Cardiac muscle cell (in vitro differentiated cells and primary cell): ENCODE data around the gene APAF1. TPM values are rescaled to one million over a fixed set of nuclear protein-coding genes. Genes with fewer than 3 reads are reported as not detected.

Experiments used
- DNase-seq, 2 donors: peaks; one replicate each; pipeline versions ENCODE4 v3.0.0 to v3.0.0-alpha.2; 2010 to 2017; ENCODE audit warnings: low read depth in 1 of 2, low spot score in 1 of 2
- H3K27ac ChIP-seq: fragments of 200-600 bp; sonication (generic); 2 replicates; pipeline ENCODE4 v1.5.1; 2016
- H3K27me3 ChIP-seq: fragments of 200-600 bp; sonication (generic); 2 replicates; pipeline ENCODE4 v1.6.0; 2016; ENCODE audit warnings: control low read depth
- H3K36me3 ChIP-seq: fragments of 200-600 bp; sonication (generic); 2 replicates; pipeline ENCODE4 v1.5.1; 2016; ENCODE audit warnings: control low read depth
- H3K4me1 ChIP-seq: fragments of 200-600 bp; sonication (generic); 2 replicates; pipeline ENCODE4 v1.8.1; 2017; ENCODE audit warnings: low read depth, mild to moderate bottlenecking, mixed run types
- H3K4me3 ChIP-seq: fragments of 200-600 bp; sonication (generic); 2 replicates; pipeline ENCODE4 v1.5.1; 2016; ENCODE audit warnings: mild to moderate bottlenecking
- H3K9me3 ChIP-seq: fragments of 200-600 bp; sonication (generic); 2 replicates; pipeline ENCODE4 v1.5.1; 2017; ENCODE audit warnings: low read depth, mild to moderate bottlenecking, control low read depth
- polyA plus RNA-seq: library from polyadenylated mRNA; unstranded; fragments of >200 nt; fragmentation: Nextera tagmentation; extraction: Ambion mirVana; gene quantifications from 2 replicates; pipeline ENCODE4 v1.2.1, GENCODE V29; 2016
- total RNA-seq: library from RNA; depleted of rRNA; stranded (reverse); fragments of >200 nt; gene quantifications from 2 replicates; pipeline ENCODE4 v1.2.3, GENCODE V29; 2016
- TF ChIP-seq, protein P1 (sequence below): IDR thresholded peaks from 2 replicates; pipeline ENCODE4 v1.5.1; 2012; ENCODE audit warnings: low read depth, mild to moderate bottlenecking, low read length

APAF1 gene
- total and polyA plus RNA-seq, 2 experiments from 2014 or later, result 11.8 to 13.8 TPM

- TF ChIP-seq, protein P1, sequence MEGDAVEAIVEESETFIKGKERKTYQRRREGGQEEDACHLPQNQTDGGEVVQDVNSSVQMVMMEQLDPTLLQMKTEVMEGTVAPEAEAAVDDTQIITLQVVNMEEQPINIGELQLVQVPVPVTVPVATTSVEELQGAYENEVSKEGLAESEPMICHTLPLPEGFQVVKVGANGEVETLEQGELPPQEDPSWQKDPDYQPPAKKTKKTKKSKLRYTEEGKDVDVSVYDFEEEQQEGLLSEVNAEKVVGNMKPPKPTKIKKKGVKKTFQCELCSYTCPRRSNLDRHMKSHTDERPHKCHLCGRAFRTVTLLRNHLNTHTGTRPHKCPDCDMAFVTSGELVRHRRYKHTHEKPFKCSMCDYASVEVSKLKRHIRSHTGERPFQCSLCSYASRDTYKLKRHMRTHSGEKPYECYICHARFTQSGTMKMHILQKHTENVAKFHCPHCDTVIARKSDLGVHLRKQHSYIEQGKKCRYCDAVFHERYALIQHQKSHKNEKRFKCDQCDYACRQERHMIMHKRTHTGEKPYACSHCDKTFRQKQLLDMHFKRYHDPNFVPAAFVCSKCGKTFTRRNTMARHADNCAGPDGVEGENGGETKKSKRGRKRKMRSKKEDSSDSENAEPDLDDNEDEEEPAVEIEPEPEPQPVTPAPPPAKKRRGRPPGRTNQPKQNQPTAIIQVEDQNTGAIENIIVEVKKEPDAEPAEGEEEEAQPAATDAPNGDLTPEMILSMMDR, result no peak
- peaks cover 30% of the 10 kb centered on the region for H3K36me3 ChIP-seq
- H3K4me3 ChIP-seq, result no peak overlapping the region
- no peak for DNase-seq
- no peak overlapping the region for H3K27ac ChIP-seq
- no peaks in the 10 kb centered on the region for H3K9me3 ChIP-seq
- no peaks in the 10 kb centered on the region for H3K4me1 ChIP-seq
- H3K27me3 ChIP-seq, result no peaks in the 10 kb centered on the region
Observed at GRCh38 chr12:98686603-98687002, 41.5 kb downstream of the APAF1 start.

- no peaks in the 10 kb centered on the region for H3K9me3 ChIP-seq
Observed at GRCh38 chr12:98691351-98691750, 46.3 kb downstream of the APAF1 start.

DNA sequence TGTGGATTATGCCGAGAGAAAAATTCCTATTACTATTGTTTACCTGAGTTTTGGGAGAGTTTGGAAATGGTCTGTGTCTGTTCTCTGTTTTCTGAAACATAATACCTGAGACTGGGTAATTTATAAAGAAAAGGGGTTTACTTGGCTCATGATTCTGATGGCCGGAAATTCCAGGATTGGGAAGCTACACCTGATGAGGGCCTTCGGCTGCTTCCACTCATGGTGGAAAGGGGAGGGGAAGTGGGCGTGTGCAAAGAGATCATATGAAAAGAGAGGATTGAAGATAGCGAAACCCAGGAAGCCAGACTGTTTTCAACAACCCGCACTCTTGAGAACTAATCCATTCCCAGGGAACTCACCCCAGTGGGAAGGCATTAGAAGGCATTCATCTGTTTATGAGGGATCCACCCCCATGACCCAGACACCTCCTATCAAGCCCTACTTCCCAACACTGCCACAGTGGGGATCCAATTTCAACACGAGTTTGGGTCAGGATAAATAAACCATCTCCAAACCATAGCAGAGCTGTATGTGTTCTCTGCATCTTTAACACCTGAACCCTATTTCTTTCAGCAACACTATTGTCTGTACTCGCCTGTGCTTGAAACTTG lies 51.1 kb downstream of the APAF1 start:
- DNase-seq, result no peak
- TF ChIP-seq, protein P1, result no peak
- H3K9me3 ChIP-seq, result no peaks in the 10 kb centered on the region
- H3K4me3 ChIP-seq, result no peak overlapping the region
- H3K4me1 ChIP-seq, result peaks cover 10% of the 10 kb centered on the region
- no peak overlapping the region for H3K27ac ChIP-seq
- H3K36me3 ChIP-seq, result peaks cover 2% of the 10 kb centered on the region
- no peaks in the 10 kb centered on the region for H3K27me3 ChIP-seq

More at GRCh38 chr12:98691351-98691750, 46.3 kb downstream of the APAF1 start:
- Histone ChIP-seq H3K4me3 (no peak overlapping the region), H3K27me3 (no peaks in the 10 kb centered on the region), H3K36me3 (peaks cover 11% of the 10 kb centered on the region), H3K27ac (no peak overlapping the region), H3K4me1 (no peaks in the 10 kb centered on the region)
- DNase-seq, result no peak
- TF ChIP-seq, protein P1, result no peak

DNA sequence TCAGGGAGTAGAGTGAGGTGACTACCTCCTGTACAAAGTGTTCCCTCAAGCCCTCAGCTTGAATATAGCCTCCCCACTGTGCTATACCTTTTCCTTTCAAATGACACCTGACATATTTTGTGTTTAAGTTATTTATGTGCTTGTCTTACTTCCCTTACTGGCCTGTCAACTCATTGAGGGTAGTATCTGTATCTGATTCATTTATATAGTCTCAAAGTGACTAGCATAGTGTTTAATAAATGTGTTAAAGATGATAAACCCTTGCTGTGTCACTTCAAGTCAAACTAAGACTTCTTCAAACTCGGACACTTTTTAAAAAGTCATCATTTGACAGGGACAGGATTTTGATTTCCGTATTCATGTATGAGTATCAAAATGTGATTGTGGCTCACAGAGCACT lies 52.1 kb downstream of the APAF1 start:
- H3K4me1 ChIP-seq, result peaks cover 10% of the 10 kb centered on the region
- no peaks in the 10 kb centered on the region for H3K27me3 ChIP-seq
- no peak overlapping the region for H3K27ac ChIP-seq
- TF ChIP-seq, protein P1, result no peak
- no peak overlapping the region for H3K4me3 ChIP-seq
- peaks cover 2% of the 10 kb centered on the region for H3K36me3 ChIP-seq
- no peak for DNase-seq
- no peaks in the 10 kb centered on the region for H3K9me3 ChIP-seq

DNA sequence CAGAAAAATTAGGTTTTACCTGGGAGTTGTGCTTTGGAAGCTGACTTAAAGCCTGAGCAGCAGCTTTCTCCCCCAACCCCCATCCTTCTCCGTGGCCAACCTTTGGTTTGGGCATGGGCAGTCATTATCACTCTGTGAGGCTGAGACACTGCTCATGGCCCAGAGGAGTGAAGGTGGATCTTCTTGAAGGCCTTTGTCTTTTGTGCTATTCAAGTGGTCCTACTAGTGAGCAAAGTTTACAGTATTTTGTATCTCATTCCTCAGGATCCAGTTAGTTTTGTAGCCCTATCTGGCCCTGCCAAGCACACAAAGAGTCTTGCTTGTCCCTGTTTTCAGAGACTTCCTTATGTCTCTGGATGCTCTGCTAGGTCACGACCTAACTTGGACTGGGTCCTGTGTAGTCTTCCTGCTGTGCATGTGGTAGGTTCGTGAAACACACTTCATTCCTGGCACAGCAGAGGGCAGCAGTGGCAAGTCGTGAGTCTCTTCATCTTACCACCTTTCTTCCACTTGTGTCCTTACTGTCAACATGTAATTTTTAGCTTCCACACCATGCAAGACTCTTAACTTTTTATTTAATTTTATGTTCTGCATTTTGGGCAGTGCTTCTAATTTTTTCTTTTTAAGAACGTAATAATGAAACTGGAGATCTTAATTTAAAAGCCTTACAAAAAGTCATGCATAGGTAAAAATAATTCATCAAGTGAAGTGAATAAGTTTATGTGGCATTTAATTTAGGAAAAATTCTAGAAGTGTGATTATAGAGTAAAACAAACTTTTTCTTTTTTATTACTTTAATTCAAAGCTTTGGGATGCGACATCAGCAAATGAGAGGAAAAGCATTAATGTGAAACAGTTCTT lies 53.7 kb downstream of the APAF1 start:
- Histone ChIP-seq H3K4me1 (peaks cover 10% of the 10 kb centered on the region), H3K9me3 (no peaks in the 10 kb centered on the region), H3K4me3 (no peak overlapping the region), H3K27ac (no peak overlapping the region), H3K36me3 (peaks cover 2% of the 10 kb centered on the region), H3K27me3 (no peaks in the 10 kb centered on the region)
- DNase-seq, result peak; percentile 71 to 78
- TF ChIP-seq, protein P1, result peak; percentile 72
